Activated CD4-positive, alpha-beta T cell treated with anti-CD3 and anti-CD28 coated beads for 4 hours (primary cell): ENCODE measurements around the gene EXOC4.

Experiments
- DNase-seq, 2 donors: peaks; one replicate each; pipeline ENCODE4 v3.0.0-alpha.2; 2020

The EXOC4 gene

GRCh38 chr7:133808493-133808866, 555.6 kb downstream of the EXOC4 start:
- DNase-seq, result no peak

GRCh38 chr7:133812877-133813276, 560.0 kb downstream of the EXOC4 start:
- DNase-seq, result no peak

GRCh38 chr7:133815611-133816210, 562.8 kb downstream of the EXOC4 start:
- no peak for DNase-seq

- no peak for DNase-seq
Measured at GRCh38 chr7:133819695-133820094, 566.8 kb downstream of the EXOC4 start.

- DNase-seq, result no peak
Measured at GRCh38 chr7:133820584-133820983, 567.7 kb downstream of the EXOC4 start.

GRCh38 chr7:133821171-133821570, 568.3 kb downstream of the EXOC4 start:
- DNase-seq, result no peak

GRCh38 chr7:133822001-133822641, 569.2 kb downstream of the EXOC4 start:
- no peak for DNase-seq

- no peak for DNase-seq
Measured at GRCh38 chr7:133822868-133823552, 570.1 kb downstream of the EXOC4 start.

GRCh38 chr7:133824132-133824531, 571.3 kb downstream of the EXOC4 start:
- DNase-seq, result no peak

- DNase-seq, result no peak
Measured at GRCh38 chr7:133827707-133828623, 575.1 kb downstream of the EXOC4 start.

- no peak for DNase-seq
Measured at GRCh38 chr7:133828906-133829305, 576.0 kb downstream of the EXOC4 start.

- no peak for DNase-seq
Measured at GRCh38 chr7:133829336-133829897, 576.5 kb downstream of the EXOC4 start.

GRCh38 chr7:133830081-133830480, 577.2 kb downstream of the EXOC4 start:
- DNase-seq, result no peak

GRCh38 chr7:133836666-133837065, 583.8 kb downstream of the EXOC4 start:
- DNase-seq, result no peak

- DNase-seq, result no peak
Measured at GRCh38 chr7:133837224-133837623, 584.3 kb downstream of the EXOC4 start.

GRCh38 chr7:133839121-133839520, 586.2 kb downstream of the EXOC4 start:
- DNase-seq, result no peak

- DNase-seq, result no peak
Measured at GRCh38 chr7:133843341-133843740, 590.5 kb downstream of the EXOC4 start.

- DNase-seq, result no peak
Measured at GRCh38 chr7:133845005-133845404, 592.1 kb downstream of the EXOC4 start.

- no peak for DNase-seq
Measured at GRCh38 chr7:133846203-133846945, 593.5 kb downstream of the EXOC4 start.

- DNase-seq, result no peak
Measured at GRCh38 chr7:133850497-133851280, 597.8 kb downstream of the EXOC4 start.

- no peak for DNase-seq
Measured at GRCh38 chr7:133851411-133851810, 598.5 kb downstream of the EXOC4 start.
